Measurements from ENCODE around the gene TLCD3B.

Gene TLCD3B

DNA sequence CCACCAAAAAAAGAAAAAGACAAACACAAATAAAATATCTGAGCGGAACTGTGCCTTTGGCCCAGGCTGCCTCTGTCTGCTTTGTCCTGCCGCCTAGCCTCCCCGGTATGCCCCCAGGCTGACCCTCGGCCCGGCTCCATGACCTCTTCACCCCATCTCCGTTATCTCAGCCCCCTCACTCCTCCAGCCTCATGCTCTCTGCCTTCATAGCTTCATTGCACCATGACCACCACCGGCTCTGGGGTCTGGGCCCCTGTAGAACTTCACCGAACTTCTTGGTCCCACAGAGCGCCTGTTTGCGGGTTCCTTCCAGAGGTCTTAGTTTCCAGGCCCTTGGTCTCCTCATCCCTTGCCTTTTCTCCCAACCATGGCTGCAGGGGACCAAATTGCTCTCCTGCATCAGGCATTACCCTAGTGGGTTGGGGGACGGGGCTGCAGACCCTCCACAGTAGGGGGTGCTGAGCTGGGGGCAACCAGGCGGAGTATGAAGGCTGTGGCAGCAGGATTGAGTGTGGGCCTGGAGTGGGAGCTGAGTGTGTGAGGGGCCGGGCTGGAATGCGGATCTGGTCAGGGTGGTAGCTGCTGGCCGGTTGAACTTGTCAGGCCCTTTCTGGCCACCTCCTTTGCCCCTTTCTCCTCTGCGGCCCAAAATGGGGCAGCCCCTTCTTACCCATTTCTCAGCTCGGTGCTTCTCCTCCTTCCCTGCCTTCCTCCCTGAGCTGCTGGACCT lies 42.6 kb downstream of the TLCD3B start:
- DNase-seq (ENCODE audit: low read depth): no peak

DNA sequence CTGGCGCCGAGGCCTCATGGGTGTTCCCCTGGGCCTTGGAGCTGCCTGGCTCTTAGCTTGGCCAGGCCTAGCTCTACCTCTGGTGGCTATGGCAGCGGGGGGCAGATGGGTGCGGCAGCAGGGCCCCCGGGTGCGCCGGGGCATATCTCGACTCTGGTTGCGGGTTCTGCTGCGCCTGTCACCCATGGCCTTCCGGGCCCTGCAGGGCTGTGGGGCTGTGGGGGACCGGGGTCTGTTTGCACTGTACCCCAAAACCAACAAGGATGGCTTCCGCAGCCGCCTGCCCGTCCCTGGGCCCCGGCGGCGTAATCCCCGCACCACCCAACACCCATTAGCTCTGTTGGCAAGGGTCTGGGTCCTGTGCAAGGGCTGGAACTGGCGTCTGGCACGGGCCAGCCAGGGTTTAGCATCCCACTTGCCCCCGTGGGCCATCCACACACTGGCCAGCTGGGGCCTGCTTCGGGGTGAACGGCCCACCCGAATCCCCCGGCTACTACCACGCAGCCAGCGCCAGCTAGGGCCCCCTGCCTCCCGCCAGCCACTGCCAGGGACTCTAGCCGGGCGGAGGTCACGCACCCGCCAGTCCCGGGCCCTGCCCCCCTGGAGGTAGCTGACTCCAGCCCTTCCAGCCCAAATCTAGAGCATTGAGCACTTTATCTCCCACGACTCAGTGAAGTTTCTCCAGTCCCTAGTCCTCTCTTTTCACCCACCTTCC lies 43.5 kb downstream of the TLCD3B start:
- no peak for DNase-seq (ENCODE audit: low read depth)

DNA sequence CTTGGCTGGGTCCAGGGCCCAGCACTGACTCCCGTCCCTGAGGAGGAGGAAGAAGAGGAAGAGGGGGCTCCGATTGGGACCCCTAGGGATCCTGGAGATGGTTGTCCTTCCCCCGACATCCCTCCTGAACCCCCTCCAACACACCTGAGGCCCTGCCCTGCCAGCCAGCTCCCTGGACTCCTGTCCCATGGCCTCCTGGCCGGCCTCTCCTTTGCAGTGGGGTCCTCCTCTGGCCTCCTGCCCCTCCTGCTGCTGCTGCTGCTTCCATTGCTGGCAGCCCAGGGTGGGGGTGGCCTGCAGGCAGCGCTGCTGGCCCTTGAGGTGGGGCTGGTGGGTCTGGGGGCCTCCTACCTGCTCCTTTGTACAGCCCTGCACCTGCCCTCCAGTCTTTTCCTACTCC lies 44.1 kb downstream of the TLCD3B start:
- no peak for DNase-seq (ENCODE audit: low read depth)

DNA sequence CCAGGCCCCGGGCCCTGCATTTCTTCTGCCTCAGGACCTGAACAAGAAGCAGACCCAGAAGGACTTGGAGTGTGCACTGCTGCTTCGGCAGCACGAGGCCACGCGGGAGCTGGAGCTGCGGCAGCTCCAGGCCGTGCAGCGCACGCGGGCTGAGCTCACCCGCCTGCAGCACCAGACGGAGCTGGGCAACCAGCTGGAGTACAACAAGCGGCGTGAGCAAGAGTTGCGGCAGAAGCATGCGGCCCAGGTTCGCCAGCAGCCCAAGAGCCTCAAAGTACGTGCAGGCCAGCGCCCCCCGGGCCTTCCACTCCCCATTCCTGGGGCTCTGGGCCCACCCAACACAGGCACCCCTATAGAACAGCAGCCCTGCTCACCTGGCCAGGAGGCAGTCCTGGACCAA lies 44.8 kb downstream of the TLCD3B start:
- DNase-seq (ENCODE audit: low read depth): no peak

DNA sequence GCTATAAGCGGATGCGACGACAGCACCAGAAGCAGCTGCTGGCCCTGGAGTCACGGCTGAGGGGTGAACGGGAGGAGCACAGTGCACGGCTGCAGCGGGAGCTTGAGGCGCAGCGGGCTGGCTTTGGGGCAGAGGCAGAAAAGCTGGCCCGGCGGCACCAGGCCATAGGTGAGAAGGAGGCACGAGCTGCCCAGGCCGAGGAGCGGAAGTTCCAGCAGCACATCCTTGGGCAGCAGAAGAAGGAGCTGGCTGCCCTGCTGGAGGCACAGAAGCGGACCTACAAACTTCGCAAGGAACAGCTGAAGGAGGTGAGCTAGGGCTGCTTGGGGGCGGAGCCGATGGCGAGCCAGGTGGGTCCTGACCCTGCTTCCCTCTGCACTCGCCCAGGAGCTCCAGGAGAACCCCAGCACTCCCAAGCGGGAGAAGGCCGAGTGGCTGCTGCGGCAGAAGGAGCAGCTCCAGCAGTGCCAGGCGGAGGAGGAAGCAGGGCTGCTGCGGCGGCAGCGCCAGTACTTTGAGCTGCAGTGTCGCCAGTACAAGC lies 45.7 kb downstream of the TLCD3B start:
- DNase-seq (ENCODE audit: low read depth): no peak

DNA sequence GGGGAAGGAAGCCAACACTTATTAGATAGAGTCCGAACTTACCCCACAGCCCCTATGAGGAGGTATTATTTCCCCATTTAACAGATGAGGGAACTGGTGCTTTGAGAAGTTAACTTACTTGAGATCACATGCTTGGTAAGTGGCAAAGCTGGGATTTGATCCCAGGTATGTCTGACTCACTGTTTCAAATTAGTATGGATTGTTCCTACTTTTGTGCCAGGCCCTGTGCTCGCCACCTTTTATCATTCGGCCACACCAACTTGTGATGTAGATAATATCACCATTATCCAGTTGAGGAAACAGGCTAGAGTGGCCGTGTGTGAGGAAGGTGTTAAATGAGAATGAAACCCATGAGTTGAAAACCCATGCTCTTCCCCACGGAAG lies 46.3 kb downstream of the TLCD3B start:
- DNase-seq (ENCODE audit: low read depth): no peak

DNA sequence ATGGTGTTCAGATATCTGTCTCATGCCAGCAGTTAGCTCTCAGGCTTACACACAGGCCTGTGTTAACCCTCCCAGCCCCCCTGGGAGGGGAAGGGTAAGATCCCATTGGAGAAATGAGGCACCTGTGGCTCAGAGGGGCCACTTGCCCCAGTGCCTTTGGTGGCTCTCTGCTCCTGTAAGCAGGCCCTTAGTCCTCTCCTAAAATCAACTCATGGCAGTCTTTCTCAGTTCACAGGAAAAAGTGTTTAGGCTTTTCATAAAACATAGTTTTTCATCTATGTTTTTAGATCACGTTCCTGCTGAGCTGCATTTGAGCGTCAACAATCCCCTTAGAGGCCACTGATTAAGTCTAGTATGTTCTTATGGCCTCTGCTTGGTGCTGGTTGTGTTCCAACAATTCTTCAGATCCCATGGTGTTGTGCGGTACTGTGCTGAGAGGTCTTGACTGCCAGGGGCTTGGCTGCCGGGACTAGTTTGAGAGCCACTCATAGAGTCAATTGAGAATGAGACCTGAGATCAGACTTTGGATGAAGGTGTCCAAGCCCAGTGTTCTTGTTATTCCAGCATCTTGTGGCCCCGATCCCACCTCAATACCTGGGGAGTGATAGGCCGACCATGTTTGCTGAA lies 46.8 kb downstream of the TLCD3B start:
- DNase-seq (ENCODE audit: low read depth): no peak

DNA sequence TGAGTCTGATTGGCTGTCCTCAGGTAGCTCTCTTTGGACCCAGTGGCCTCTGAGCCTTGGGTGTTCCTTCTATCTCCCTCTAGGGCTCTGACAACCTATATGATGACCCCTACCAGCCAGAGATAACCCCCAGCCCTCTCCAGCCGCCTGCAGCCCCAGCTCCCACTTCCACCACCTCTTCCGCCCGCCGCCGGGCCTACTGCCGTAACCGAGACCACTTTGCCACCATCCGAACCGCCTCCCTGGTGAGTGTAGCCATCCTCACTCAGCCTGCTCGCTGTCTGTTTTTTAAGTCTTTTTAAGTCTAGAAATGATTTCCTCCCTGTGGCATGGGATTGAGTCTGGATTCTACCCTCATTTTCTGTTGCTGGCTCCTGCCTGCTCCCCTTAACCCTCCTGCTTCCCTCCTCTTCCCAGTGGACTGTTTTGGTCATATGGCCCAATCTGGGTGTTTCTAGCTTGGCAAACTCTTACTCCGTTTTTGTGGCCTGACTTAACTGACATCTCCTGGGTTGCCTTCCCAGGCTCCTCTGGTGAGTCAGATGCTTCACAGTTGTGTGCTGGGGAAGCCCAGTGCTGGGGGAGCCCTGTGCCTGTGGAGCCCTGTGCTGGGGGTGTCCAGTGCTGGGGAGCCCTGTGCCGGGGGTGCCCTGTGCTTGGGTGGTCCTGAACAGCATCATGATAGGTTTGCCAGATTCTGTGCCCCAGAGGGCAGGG lies 47.5 kb downstream of the TLCD3B start:
- DNase-seq (ENCODE audit: low read depth): no peak

DNA sequence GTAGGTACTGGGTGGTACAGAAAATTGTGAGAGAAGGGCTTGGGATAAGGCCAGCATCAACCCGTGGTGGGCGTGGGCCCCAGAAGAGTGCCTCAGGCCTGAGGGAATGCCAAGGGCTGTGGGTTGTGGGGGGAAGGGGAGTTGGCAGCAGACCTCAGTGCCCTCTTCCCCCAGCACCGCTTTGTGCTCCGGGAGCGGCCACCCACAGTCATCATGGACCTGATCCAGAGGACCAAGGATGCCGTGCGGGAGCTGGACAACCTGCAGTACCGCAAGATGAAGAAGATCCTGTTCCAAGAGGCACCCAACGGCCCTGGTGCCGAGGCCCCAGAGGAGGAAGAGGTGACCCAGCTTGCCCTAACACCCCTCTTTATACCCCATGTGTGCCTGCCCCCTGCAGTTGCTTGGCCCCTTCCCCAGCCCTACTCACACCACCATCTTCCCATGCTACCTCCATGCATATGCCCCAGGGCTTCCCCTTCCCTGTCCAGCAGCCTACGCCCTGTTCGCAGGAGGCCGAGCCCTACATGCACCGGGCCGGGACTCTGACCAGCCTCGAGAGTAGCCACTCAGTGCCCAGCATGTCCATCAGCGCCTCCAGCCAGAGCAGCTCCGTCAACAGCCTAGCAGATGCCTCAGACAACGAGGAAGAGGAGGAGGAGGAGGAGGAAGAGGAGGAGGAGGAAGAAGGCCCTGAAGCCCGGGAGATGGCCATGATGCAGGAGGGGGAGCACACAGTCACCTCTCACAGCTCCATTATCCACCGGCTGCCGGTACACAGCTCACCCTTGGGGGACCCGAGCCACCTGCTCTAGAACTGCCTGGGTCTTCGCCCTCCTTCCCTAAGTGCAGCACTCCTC lies 48.3 kb downstream of the TLCD3B start:
- DNase-seq (ENCODE audit: low read depth): no peak

DNA sequence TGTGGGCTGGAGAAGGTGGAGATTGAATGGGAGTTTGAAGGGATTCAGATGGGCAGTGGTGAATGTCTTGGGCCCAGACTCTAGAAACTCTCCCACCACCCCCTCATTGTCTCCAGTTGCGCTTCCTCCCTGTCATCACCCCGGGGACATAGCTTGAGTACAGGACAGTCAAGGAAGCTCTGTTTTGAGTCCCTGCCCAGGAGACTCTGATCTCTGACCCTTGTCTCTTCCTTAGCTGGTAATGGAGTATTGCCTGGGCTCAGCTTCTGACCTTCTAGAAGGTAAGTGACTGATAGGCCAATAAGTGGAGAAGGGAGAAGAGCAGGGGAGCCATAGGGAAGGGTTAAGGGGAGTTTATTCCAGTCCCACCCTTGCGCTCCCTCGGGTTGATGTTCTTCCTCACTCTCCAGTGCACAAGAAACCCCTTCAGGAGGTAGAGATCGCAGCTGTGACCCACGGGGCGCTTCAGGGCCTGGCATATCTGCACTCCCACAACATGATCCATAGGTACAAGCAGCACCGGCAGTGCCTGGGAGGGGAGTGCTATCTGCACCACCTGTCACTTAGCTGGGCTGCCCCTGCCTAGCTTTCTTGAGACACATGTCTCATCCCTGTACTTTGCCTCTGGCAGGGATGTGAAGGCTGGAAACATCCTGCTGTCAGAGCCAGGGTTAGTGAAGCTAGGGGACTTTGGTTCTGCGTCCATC lies 52.4 kb downstream of the TLCD3B start:
- no peak for DNase-seq (ENCODE audit: low read depth)

DNA sequence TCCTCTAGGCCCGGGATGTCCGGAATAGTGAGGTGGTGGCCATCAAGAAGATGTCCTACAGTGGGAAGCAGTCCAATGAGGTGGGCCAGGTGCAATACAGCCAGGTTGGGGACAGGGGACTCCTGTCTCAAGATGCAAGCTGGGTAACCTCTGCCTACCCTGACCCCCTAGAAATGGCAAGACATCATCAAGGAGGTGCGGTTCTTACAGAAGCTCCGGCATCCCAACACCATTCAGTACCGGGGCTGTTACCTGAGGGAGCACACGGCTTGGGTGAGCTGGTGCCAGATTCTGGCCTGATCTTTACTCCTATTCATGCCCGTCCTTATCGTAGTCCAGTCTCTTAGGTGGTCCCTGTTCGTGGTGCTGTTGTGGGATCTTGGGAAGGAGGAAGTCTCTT lies 53.0 kb downstream of the TLCD3B start:
- no peak for DNase-seq (ENCODE audit: low read depth)

DNA sequence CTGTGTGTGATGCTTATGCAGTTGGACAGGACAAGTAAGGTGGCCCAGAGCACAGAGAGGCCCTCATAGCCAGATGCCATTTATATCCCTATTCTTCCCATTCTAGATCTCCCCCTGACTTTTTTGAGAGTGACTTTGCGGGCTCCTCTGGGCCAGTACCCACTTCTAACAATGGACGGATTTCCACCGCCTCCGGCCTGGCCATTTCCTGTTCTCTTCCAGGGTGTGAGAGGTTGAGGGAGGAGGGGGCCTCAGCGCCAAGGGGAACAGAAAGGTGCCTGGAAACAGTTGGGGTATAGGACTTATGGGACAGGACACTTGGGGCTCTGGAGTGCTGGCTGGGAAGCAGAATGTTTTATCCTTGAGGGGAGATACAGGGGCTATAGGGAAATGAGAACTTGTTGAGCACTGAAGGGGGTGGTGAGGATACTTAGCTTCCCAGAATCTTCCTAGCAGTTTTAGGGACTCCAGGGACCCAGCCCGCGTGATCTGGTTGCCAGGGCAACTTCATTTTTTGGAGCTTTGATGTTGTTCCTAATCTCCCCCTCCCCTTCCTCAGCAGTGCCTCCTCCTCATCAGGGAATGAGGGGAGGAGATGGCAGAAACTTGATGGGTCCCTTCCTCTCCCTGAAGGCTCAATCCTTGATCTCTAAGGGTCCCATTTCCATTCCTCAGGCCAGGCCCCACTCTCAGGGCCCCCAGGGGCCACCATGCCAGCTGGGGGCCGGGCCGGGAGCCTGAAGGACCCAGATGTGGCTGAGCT lies 53.8 kb downstream of the TLCD3B start:
- no peak for DNase-seq (ENCODE audit: low read depth)

DNA sequence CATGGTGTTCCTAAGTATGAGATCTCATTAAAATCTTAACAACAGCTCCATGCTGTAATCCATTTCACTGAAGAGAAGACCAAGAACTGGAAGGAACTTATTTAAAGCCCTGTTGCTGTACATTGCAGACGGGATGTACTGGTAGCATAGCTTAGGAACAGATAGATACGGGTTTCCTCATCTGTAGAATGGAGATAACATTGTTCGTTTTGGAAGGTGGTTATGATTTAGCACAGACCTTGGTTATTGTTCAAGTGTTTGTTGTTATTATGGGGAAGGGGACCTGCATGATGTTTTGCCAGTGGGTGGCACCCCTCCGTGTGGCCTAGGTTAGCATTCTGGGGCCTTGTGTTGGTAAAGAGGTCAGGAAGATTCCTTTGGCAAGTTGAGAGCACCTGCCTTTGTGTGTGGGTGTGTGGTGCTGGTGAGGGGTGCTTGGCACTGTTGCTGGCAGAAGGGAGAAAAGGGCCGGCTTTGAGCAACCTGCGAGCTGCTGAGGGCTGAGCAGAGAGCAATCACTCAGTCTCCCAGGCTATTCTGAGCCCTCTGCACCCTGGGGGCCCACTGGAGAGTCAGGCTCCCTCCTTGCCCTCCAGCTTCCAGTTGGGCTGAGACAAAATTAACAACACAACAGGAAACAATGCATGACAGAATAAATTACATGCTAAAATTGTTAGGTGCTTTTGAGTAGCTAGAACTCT lies 55.1 kb downstream of the TLCD3B start:
- DNase-seq (ENCODE audit: low read depth): no peak

DNA sequence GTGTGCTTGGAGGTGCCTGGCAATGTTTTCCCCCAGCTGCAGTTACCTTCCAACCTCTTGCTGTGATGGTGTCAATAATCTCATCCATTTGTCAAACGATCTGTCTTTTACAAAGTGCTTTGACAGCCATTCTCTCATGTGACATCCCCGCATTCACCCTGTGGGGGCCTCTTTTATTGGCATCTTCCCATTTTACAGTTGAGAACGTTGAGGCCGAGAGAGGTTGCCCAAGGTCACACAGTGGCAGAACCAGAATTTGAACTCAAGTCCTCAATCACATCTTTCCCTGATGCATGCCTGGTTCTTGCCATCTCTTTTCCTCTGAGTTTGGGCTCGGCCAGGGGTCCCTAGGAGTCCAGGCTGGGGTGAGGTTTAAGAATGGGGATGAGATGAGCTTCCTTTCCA lies 55.9 kb downstream of the TLCD3B start:
- DNase-seq (ENCODE audit: low read depth): no peak

Measured in CMK (cell line).